Measurements from ENCODE around the gene OSER1.

The OSER1 gene

DNA sequence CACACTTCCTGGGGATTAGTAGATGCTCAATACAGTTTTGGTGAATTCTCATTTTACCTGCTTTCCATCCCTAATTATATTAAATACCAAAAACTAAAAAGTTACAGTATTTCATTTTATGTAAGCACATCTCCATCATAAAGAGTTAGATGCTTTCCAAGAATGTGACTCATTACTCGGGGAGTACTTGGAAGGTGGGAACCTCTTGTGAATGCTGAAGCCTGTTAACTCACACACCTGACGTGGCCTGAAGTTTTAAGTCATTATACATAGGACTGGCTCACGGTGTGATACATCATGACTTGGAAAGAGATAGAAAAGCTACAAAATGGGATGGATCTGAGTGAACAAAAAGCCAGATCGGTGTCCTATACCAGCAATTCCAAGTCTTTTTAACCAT, 2.2 kb upstream of the OSER1 start:
- H3K79me2 ChIP-seq (ENCODE audit: control insufficient read depth, low read length), result peaks cover 28% of the 10 kb centered on the region
- peaks cover 20% of the 10 kb centered on the region for H4K20me1 ChIP-seq (ENCODE audit: control insufficient read depth, insufficient read depth, low read depth, low read length)

DNA sequence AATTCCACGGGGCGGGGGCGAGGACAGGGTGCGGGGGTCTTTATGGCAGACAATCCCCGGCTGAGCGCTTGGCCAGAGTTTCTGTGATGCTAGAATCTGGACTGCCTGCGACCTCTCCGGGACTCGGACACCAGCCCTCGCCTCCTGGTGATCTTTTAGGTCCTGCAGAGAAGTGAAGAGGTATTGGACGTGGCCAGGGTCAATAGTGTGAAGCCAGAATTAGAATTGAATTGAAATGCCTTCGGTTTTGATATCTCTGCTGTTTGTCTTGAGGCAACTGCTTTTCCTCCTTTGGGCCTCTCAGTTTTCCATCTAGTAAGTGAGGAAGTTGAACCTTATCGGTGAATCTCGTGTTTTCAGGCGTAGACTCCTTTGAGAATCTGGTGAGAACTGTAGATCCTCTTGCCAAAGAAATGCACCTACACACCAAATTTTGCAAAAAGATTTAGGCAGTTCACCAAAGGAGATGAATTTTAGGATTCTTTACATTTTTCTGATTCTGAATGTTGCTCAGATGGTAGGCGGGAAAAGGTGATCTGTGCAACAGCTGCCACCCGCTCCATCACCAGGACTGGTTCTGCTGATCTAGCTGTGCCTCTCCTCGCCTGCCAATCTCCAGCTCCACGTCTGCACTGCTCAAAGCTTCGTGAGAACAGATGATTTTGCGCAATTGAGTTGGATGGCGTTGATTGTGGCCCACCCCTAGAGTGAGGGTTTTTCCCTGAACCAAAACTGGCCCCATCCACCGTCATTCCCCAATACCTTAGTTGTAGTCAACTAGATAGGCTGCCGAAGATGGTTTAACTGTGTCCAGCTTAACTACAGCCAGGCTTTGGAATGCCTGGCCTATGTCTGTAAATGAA, 837 bp upstream of the OSER1 start:
- Histone ChIP-seq H3K4me2 (ENCODE audit: low read length) (peak overlapping the region; percentile 74), H3K9me2 (replicated peaks; ENCODE audit: control insufficient read depth, low read length) (no peaks in the 10 kb centered on the region), H3K4me1 (ENCODE audit: control insufficient read depth, low read length) (peaks cover 34% of the 10 kb centered on the region), H3K36me3 (ENCODE audit: control insufficient read depth, low read length) (peaks cover 21% of the 10 kb centered on the region), H3K4me3 (ENCODE audit: low read length) (peak overlapping the region; percentile 91), H3K27ac (ENCODE audit: low read depth, low read length) (0 out of 2 replicates have a peak overlapping the region, but pooled peaks have one; percentile 12), H3K27me3 (ENCODE audit: control insufficient read depth, low read length) (no peaks in the 10 kb centered on the region), H3F3A (ENCODE audit: control insufficient read depth, insufficient read depth) (no peaks in the 10 kb centered on the region), H3K79me2 (ENCODE audit: control insufficient read depth, low read length) (peaks cover 41% of the 10 kb centered on the region), H4K20me1 (ENCODE audit: control insufficient read depth, insufficient read depth, low read depth, low read length) (peaks cover 20% of the 10 kb centered on the region), H3K9me3 (ENCODE audit: control insufficient read depth, insufficient read depth, low read length) (no peaks in the 10 kb centered on the region)
- no peak for TF ChIP-seq EZH2phosphoT487 (IDR thresholded peaks at IDR 0.05; ENCODE audit: borderline replicate concordance, low read length)
- TF ChIP-seq, protein P1, sequence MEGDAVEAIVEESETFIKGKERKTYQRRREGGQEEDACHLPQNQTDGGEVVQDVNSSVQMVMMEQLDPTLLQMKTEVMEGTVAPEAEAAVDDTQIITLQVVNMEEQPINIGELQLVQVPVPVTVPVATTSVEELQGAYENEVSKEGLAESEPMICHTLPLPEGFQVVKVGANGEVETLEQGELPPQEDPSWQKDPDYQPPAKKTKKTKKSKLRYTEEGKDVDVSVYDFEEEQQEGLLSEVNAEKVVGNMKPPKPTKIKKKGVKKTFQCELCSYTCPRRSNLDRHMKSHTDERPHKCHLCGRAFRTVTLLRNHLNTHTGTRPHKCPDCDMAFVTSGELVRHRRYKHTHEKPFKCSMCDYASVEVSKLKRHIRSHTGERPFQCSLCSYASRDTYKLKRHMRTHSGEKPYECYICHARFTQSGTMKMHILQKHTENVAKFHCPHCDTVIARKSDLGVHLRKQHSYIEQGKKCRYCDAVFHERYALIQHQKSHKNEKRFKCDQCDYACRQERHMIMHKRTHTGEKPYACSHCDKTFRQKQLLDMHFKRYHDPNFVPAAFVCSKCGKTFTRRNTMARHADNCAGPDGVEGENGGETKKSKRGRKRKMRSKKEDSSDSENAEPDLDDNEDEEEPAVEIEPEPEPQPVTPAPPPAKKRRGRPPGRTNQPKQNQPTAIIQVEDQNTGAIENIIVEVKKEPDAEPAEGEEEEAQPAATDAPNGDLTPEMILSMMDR (IDR thresholded peaks at IDR 0.05; ENCODE audit: low read depth, low read length, poor library complexity, severe bottlenecking), result no peak

More for the DNA sequence above, 2.2 kb upstream of the OSER1 start:
- Histone ChIP-seq H3K4me1 (ENCODE audit: control insufficient read depth, low read length) (peaks cover 29% of the 10 kb centered on the region), H3K27ac (ENCODE audit: low read depth, low read length) (no peak overlapping the region), H3K4me3 (ENCODE audit: low read length) (no peak overlapping the region), H3K27me3 (ENCODE audit: control insufficient read depth, low read length) (0 out of 2 replicates have a peak, but pooled peaks cover 4% of the 10 kb centered on the region), H3K9me3 (ENCODE audit: control insufficient read depth, insufficient read depth, low read length) (no peaks in the 10 kb centered on the region), H3K4me2 (ENCODE audit: low read length) (no peak overlapping the region), H3F3A (ENCODE audit: control insufficient read depth, insufficient read depth) (no peaks in the 10 kb centered on the region), H3K9me2 (replicated peaks; ENCODE audit: control insufficient read depth, low read length) (no peaks in the 10 kb centered on the region), H3K36me3 (ENCODE audit: control insufficient read depth, low read length) (peaks cover 11% of the 10 kb centered on the region)
- no peak for TF ChIP-seq EZH2phosphoT487 (IDR thresholded peaks at IDR 0.05; ENCODE audit: borderline replicate concordance, low read length)
- TF ChIP-seq, protein P1 (IDR thresholded peaks at IDR 0.05; ENCODE audit: low read depth, low read length, poor library complexity, severe bottlenecking), result no peak

DNA sequence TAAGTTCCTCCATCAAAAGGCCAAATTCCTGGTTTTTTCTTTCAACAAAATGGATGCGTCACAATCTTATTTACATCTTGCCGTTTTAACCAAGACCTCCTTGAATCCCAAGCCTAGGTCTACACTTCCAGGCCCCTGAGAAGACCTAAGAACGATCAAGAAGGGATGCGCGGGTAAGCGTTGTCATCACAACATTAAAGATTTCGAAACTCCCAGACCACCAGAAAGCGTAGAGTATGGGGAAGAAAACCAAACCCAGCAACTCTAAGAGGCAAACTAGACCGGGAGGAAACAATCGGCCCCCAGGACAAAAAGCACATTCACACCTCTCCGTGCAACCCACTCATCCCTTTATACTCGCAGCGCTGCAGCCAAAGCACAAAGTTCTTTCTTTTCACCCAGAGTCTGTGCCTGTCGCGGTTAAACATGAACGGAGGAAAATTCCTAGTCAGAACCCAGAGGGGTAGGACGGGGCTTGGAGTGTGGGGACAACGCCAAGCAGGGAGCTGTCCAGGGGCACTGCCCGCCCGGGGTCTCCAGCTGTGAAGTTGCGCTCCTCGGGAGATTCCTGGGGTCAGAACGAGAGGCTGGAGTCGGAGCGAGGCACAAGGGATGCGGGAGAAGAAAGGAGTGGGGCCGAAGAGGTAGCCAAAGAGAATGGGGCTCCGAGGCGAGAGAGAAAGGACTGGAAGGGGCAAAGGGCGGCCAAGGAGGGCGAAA, 725 bp downstream of the OSER1 start:
- peaks cover 34% of the 10 kb centered on the region for H3K4me1 ChIP-seq (ENCODE audit: control insufficient read depth, low read length)
- H3F3A ChIP-seq (ENCODE audit: control insufficient read depth, insufficient read depth), result no peaks in the 10 kb centered on the region
- no peaks in the 10 kb centered on the region for H3K9me2 ChIP-seq (replicated peaks; ENCODE audit: control insufficient read depth, low read length)
- H3K27me3 ChIP-seq (ENCODE audit: control insufficient read depth, low read length), result no peaks in the 10 kb centered on the region
- peak overlapping the region; percentile 91 for H3K4me3 ChIP-seq (ENCODE audit: low read length)
- TF ChIP-seq, protein P1 (IDR thresholded peaks at IDR 0.05; ENCODE audit: low read depth, low read length, poor library complexity, severe bottlenecking), result no peak
- no peak for TF ChIP-seq EZH2phosphoT487 (IDR thresholded peaks at IDR 0.05; ENCODE audit: borderline replicate concordance, low read length)
- H4K20me1 ChIP-seq (ENCODE audit: control insufficient read depth, insufficient read depth, low read depth, low read length), result peaks cover 20% of the 10 kb centered on the region
- peaks cover 35% of the 10 kb centered on the region for H3K36me3 ChIP-seq (ENCODE audit: control insufficient read depth, low read length)
- peaks cover 56% of the 10 kb centered on the region for H3K79me2 ChIP-seq (ENCODE audit: control insufficient read depth, low read length)
- H3K27ac ChIP-seq (ENCODE audit: low read depth, low read length), result peak overlapping the region; percentile 69
- H3K4me2 ChIP-seq (ENCODE audit: low read length), result peak overlapping the region; percentile 97
- H3K9me3 ChIP-seq (ENCODE audit: control insufficient read depth, insufficient read depth, low read length), result no peaks in the 10 kb centered on the region
